OCI-LY7 (cell line): ENCODE results near the gene KIF11. TPM values are rescaled to one million over a fixed set of nuclear protein-coding genes. Genes with fewer than 3 reads are reported as not detected.

Experiments
- BruUV-seq: library from RNA; stranded (reverse); fragments of 400-500 nt; replicated peaks from 2 replicates; lab custom pipeline; 2021; lab: Mats Ljungman, UMichigan
- CTCF ChIA-PET: fragments of 300-600 bp; sonication (Branson Sonifier 250); formaldehyde crosslinking; loops from one replicate; lab custom pipeline; 2022; ENCODE audit warnings: antibody characterized with exemption; ENCODE audit not compliant: unreplicated experiment; lab: Charles Lee
- POLR2A ChIA-PET: fragments of 300-600 bp; sonication (Branson Sonifier 250); formaldehyde crosslinking; loops from one replicate; lab custom pipeline; 2022; ENCODE audit warnings: antibody characterized with exemption; lab: Charles Lee
- DNase-seq: peaks from one replicate; pipeline ENCODE4 v3.0.0-alpha.2; 2015; ENCODE audit warnings: low spot score
- H2AFZ ChIP-seq: fragments of 200-600 bp; sonication (generic), shearing (Covaris generic); 2 replicates; pipeline ENCODE4 v1.6.1; 2014; ENCODE audit warnings: mild to moderate bottlenecking, antibody characterized with exemption, low read length, moderate library complexity
- H3K27ac ChIP-seq: fragments of 200-600 bp; sonication (generic); 2 replicates; pipeline ENCODE4 v1.5.1; 2014; ENCODE audit warnings: mixed run types, low read depth, mild to moderate bottlenecking, moderate library complexity, low read length, inconsistent platforms; ENCODE audit not compliant: poor library complexity, severe bottlenecking
- H3K36me3 ChIP-seq: fragments of 200-600 bp; sonication (generic); 2 replicates; pipeline ENCODE4 v1.6.1; 2014; ENCODE audit warnings: mild to moderate bottlenecking, antibody characterized with exemption, low read length, moderate library complexity, mixed read lengths; ENCODE audit not compliant: insufficient read depth
- H3K4me1 ChIP-seq: fragments of 200-600 bp; sonication (generic); 2 replicates; pipeline ENCODE4 v1.5.1; 2014; ENCODE audit warnings: mild to moderate bottlenecking, low read length; ENCODE audit not compliant: insufficient read depth, poor library complexity, severe bottlenecking
- H3K4me2 ChIP-seq: fragments of 200-600 bp; sonication (generic); 2 replicates; pipeline ENCODE4 v1.6.1; 2014; ENCODE audit warnings: mild to moderate bottlenecking, low read length
- H3K4me3 ChIP-seq: fragments of 200-600 bp; sonication (generic); 2 replicates; pipeline ENCODE4 v1.5.1; 2014; ENCODE audit warnings: mild to moderate bottlenecking, low read depth, low read length; ENCODE audit not compliant: poor library complexity, severe bottlenecking
- H3K79me2 ChIP-seq: fragments of 200-600 bp; sonication (generic); 2 replicates; pipeline ENCODE4 v1.6.1; 2016; ENCODE audit warnings: low read depth, mild to moderate bottlenecking, low read length, moderate library complexity, mixed read lengths; ENCODE audit not compliant: insufficient read depth
- H3K9me2 ChIP-seq: fragments of 200-600 bp; sonication (generic); 2 replicates; pipeline ENCODE4 v1.6.1; 2016; ENCODE audit warnings: mild to moderate bottlenecking, low read length, mixed read lengths; ENCODE audit not compliant: insufficient read depth
- H3K9me3 ChIP-seq: fragments of 200-600 bp; sonication (generic); 2 replicates; pipeline ENCODE4 v1.6.1; 2014; ENCODE audit warnings: mild to moderate bottlenecking, mixed run types, low read length, mixed read lengths
- H4K20me1 ChIP-seq: fragments of 200-600 bp; sonication (generic); 2 replicates; pipeline ENCODE4 v1.6.1; 2014; ENCODE audit warnings: mild to moderate bottlenecking, antibody characterized with exemption, low read length, moderate library complexity, mixed read lengths; ENCODE audit not compliant: insufficient read depth
- EZH2phosphoT487 ChIP-seq: fragments of 200-600 bp; sonication (generic); IDR thresholded peaks from 2 replicates; pipeline ENCODE4 v1.6.1; 2018; ENCODE audit warnings: low read depth, borderline replicate concordance, mild to moderate bottlenecking, mixed run types, antibody characterized with exemption, low read length, moderate library complexity, mixed read lengths
- intact Hi-C: fragments of 100-400 bp; cut with micrococcal nuclease; formaldehyde crosslinking; loops from one replicate; pipeline ENCODE4 v1.10.0; 2022; ENCODE audit not compliant: unreplicated experiment
- total RNA-seq, 2 experiments: library from RNA; depleted of rRNA in 1 of 2; stranded (reverse); fragments of >200 nt in 1 of 2; shearing (Covaris generic) in 1 of 2; gene quantifications; 2 replicates each; pipeline ENCODE4 v1.2.3, GENCODE V29; 2014 to 2022
- TF ChIP-seq, protein P1 (sequence below): fragments of 200-600 bp; sonication (generic); conservative IDR thresholded peaks from 2 replicates; pipeline ENCODE4 v1.5.1; 2014; ENCODE audit warnings: mild to moderate bottlenecking, antibody characterized with exemption, low read length, moderate library complexity, mixed read lengths

Gene KIF11
- total RNA-seq, 2 experiments from 2014 or later = 71.8 to 103 TPM

DNA sequence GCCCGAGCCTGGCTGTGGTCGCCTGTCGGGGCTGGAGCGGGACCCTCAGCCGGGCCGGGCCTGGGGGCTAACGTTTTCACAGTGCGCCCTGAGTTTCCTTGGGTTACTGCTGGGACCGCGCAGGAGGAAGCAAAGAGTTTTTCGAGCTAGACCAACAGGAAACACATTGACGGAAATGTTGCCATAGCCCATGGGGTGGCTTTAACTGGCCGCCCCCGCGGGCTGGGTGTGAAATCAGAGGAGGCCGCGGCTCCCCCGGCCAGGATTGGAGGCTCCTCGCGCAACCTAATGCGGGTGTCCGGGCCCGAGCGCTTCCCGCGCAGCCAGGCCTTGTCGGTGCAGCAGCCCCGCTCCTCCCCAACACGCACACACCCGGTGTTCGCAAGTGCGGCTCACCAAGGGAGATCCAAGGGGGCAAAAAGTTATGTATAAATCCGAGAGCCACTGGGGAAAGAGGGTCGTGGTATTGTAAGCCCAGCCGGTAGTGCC lies 98.7 kb downstream of the KIF11 start:
- no peak for TF ChIP-seq EZH2phosphoT487
- TF ChIP-seq, protein P1, sequence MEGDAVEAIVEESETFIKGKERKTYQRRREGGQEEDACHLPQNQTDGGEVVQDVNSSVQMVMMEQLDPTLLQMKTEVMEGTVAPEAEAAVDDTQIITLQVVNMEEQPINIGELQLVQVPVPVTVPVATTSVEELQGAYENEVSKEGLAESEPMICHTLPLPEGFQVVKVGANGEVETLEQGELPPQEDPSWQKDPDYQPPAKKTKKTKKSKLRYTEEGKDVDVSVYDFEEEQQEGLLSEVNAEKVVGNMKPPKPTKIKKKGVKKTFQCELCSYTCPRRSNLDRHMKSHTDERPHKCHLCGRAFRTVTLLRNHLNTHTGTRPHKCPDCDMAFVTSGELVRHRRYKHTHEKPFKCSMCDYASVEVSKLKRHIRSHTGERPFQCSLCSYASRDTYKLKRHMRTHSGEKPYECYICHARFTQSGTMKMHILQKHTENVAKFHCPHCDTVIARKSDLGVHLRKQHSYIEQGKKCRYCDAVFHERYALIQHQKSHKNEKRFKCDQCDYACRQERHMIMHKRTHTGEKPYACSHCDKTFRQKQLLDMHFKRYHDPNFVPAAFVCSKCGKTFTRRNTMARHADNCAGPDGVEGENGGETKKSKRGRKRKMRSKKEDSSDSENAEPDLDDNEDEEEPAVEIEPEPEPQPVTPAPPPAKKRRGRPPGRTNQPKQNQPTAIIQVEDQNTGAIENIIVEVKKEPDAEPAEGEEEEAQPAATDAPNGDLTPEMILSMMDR = no peak
- Histone ChIP-seq H3K9me2 (no peaks in the 10 kb centered on the region), H3K4me1 (peaks cover 33% of the 10 kb centered on the region), H3K36me3 (no peaks in the 10 kb centered on the region), H3K27ac (no peak overlapping the region), H2AFZ (no peak overlapping the region), H4K20me1 (no peaks in the 10 kb centered on the region), H3K4me3 (no peak overlapping the region), H3K9me3 (no peaks in the 10 kb centered on the region), H3K79me2 (no peaks in the 10 kb centered on the region), H3K4me2 (peak overlapping the region; percentile 55)
- CTCF ChIA-PET = no interaction called here
- POLR2A ChIA-PET = interaction anchor here (0.9 to 1.2 kb wide), 2 partner anchors 13 to 52 kb away, joined by 3 to 4 read pairs; no protein-coding TSS in a partner anchor
- no TSS peak for BruUV-seq
- intact Hi-C loops = no loop called here
- DNase-seq = peak; percentile 30

DNA sequence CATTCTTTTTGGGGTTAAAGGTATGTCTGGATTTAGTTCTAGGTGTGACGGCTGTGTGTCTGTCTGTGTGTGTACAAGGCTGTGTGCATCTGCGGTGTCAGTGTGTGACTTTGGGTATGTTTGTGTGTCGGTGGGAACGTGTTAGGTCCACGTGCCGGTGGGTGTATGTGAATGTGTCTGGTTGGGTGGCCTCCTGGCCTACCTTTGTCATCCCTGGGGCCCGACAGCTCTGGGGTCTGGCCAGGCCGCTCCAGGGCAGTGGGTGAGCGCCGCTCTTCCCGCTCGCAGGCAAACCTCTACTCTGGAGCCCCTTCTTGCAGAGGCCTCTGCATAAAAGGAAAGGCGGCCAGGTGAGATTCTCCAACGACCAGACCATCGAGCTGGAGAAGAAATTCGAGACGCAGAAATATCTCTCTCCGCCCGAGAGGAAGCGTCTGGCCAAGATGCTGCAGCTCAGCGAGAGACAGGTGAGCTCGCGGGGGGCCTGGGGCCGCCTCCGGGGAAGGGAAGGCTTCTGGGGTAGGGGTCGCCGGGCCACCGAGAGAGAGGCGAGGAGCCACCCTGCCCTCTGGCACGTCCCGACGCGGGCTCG lies 99.2 kb downstream of the KIF11 start:
- Histone ChIP-seq H3K4me1 (peaks cover 33% of the 10 kb centered on the region), H4K20me1 (no peaks in the 10 kb centered on the region), H3K4me2 (peak overlapping the region; percentile 29), H3K9me3 (no peaks in the 10 kb centered on the region), H3K4me3 (no peak overlapping the region), H3K27ac (no peak overlapping the region), H3K9me2 (no peaks in the 10 kb centered on the region), H3K36me3 (no peaks in the 10 kb centered on the region), H3K79me2 (no peaks in the 10 kb centered on the region), H2AFZ (no peak overlapping the region)
- ChIA-PET CTCF (no interaction called here), POLR2A (interaction anchor here (0.8 to 1.0 kb wide), 2 partner anchors 11 to 65 kb away, joined by 3 read pairs; no protein-coding TSS in a partner anchor)
- intact Hi-C loops = no loop called here
- TF ChIP-seq, protein P1 = no peak
- TF ChIP-seq EZH2phosphoT487 = no peak
- no peak for DNase-seq
- no TSS peak for BruUV-seq
